ENCODE data around the gene BACH2.
A peak's percentile ranks its signal among the peaks of the same experiment; 100 is the strongest.
"Not testable (repeated sequence)": the region's sequence is repeated elsewhere in the genome, so short reads cannot be mapped to it uniquely, and the experiment has no call there.

Gene BACH2

DNA sequence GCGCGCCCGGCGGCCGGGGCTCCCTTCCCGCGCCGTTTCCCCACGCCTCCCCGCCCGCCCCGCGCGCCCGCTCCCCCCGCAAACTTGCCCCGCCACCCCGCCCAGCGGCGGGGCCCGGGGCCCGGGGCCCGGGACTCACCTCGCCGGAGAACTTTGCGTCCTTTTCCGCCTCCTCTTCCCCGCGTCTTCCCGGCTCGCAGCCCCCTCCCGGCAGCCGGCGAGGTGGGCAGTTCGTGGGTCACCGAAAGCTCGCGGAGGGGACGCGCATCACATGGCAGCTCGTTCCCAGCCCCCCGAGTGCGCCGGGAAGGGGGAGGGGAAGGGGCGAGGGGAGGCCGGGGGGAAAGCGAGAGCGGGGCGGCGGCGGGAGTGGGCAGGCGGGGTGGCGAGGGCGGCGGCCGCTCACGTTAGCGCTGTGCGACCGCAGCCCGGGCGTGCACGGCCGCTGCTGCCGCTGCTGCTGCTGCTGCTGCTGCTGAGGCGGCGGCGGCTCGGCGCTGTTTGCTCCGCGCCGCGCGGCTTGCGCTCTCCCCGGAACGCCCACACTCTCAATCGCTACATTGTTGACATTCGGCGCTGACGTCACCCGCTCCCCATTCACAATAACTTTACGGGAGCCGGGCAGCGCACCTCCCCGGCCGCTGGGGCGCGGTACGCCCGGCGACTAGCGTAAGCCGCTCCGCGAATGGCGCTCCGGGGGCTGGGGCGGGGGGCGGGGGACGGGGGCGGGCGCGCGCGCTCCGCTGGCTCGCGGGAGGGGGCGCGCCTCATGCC is at the start of gene BACH2:
TSS of gene BACH2 (minus strand) at position 503 of the 774 bp plus-strand sequence. CDS start 287,999 bp downstream, outside the sequence.
- peak; percentile 48 for DNase-seq (ENCODE audit: insufficient read length, low spot score)
- FAIRE-seq, result peak; percentile 4

DNA sequence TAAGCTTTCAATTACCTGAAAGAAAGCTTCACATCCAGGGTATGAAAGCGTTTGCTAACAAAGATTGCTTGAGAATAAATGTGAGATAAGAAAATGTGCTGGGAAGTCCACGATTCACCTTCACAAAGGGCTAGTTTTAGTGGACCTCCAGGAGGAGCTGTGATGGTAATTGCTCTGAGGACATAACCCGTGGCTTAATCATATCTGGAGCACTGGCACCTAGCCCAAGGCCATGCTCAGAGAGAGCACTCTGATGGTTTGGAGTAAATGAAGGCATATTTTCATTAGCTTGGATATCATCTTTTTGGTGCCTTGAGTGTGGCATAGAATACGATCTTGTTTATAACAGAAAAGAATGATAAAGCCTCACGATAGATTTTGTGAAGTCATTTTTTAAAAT is 46.9 kb upstream of the BACH2 start:
- no peak for FAIRE-seq
- DNase-seq (ENCODE audit: insufficient read length, low spot score), result no peak

DNA sequence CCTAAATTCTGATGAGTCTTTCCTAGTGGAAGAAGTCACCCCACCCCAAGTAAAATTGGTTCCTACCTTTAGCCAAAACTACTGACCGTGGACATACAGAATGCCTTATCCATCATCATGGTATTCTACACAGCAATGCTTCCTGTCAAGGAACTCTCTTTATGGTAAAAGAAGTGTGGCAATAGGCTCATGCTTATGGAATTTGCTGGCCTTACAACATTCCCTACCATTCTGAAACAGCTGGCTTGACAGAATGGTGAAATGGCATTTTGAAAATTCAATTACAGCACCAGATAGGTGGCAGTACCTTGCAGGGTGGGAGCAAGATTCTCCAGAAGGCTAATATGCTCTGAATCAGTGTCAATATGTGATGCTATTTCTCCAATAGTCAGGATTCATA is 41.8 kb upstream of the BACH2 start:
- no peak for FAIRE-seq

GRCh38 chr6:90336388-90336947 is 39.8 kb upstream of the BACH2 start:
- FAIRE-seq (no peak), DNase-seq (ENCODE audit: insufficient read length, low spot score) (no peak)

More for the DNA sequence above, 41.8 kb upstream of the BACH2 start:
- DNase-seq (ENCODE audit: insufficient read length, low spot score), result no peak

DNA sequence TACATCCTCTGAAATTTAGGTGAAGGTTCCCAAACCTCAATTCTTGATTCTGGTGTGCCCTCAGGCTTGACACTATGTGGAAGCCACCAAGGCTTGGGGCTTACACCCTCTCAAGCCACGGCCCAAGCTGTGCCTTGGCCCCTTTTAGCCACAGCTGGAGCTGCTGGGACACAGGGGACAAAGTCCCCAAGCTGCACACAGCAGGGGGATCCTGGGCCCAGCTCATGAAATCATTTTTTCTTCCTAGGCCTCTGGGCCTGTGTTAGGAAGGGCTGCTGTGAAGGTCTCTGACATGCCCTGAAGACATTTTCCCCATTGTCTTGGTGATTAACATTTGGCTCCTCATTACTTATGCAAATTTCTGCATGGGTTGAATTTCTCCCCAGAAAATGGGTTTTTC is 37.3 kb upstream of the BACH2 start:
- no peak for DNase-seq (ENCODE audit: insufficient read length, low spot score)
- FAIRE-seq, result no peak

GRCh38 chr6:90332978-90333543 is 36.4 kb upstream of the BACH2 start:
- DNase-seq (ENCODE audit: insufficient read length, low spot score); FAIRE-seq: not testable (repeated sequence)

- no peak for FAIRE-seq
- no peak for DNase-seq (ENCODE audit: insufficient read length, low spot score)
Observed at GRCh38 chr6:90329386-90330077, 32.9 kb upstream of the BACH2 start.

DNA sequence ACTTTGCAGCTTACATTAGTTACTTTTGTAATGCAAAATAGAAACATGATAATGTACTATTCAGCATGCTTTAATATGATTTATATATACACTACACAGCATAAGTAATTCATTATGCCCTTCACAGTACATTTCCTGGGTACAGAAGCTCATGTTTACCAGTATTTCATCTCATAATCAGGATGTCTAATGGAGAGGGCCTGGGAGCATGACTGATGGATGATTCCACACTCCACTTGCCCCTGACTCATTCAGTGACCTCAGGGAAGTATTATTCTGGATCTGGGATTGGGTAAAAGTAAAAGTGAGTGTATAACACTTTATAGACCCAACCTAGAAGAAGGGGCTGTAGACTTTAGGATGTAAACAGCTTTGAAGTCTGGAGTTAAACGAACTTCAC is 31.4 kb upstream of the BACH2 start:
- DNase-seq (ENCODE audit: insufficient read length, low spot score) (no peak), FAIRE-seq (no peak)

DNA sequence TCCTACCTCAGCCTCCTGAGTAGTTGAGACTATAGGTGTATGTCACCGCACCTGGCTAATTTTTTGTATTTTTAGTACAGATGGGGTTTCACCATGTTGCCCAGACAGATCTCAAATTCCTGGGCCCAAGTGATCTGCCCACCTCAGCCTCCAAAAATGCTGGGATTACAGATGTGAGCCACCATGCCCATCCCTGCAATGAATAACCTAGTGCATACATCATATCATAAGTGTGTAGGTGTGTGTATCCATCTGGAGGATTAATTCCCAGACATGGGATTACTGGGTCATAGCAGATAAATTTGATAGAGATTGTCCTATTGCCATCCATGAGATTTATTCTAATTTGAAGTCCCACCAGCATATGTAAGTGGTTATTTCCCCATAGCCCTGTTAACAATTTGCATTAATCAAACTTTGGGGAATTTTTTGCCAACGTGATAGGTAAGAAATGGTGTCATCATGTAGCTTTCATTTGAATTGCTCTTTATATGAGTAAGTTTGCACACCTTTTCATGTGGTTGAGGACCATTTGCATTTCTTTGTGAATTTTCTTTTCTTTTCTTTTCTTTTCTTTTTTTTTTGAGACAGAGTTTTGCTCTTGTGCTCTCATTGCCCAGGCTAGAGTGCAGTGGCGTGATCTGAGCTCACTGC is 29.9 kb upstream of the BACH2 start:
- DNase-seq (ENCODE audit: insufficient read length, low spot score) (no peak), FAIRE-seq (no peak)

GRCh38 chr6:90323706-90324105 is 27.1 kb upstream of the BACH2 start:
- DNase-seq (ENCODE audit: insufficient read length, low spot score) (no peak), FAIRE-seq (no peak)

- FAIRE-seq (no peak), DNase-seq (ENCODE audit: insufficient read length, low spot score) (no peak)
Observed at GRCh38 chr6:90322976-90323474, 26.4 kb upstream of the BACH2 start.

- no peak for DNase-seq (ENCODE audit: insufficient read length, low spot score)
- FAIRE-seq, result no peak
Observed at GRCh38 chr6:90319979-90320685, 23.5 kb upstream of the BACH2 start.

GRCh38 chr6:90319044-90319443 is 22.4 kb upstream of the BACH2 start:
- FAIRE-seq (no peak), DNase-seq (ENCODE audit: insufficient read length, low spot score) (no peak)

- FAIRE-seq (no peak), DNase-seq (ENCODE audit: insufficient read length, low spot score) (no peak)
Observed at GRCh38 chr6:90315986-90316385, 19.3 kb upstream of the BACH2 start.

- FAIRE-seq, result no peak
- DNase-seq (ENCODE audit: insufficient read length, low spot score), result no peak
Observed at GRCh38 chr6:90315354-90315950, 18.8 kb upstream of the BACH2 start.

- DNase-seq (ENCODE audit: insufficient read length, low spot score) (no peak), FAIRE-seq (no peak)
Observed at GRCh38 chr6:90314514-90314913, 17.9 kb upstream of the BACH2 start.

DNA sequence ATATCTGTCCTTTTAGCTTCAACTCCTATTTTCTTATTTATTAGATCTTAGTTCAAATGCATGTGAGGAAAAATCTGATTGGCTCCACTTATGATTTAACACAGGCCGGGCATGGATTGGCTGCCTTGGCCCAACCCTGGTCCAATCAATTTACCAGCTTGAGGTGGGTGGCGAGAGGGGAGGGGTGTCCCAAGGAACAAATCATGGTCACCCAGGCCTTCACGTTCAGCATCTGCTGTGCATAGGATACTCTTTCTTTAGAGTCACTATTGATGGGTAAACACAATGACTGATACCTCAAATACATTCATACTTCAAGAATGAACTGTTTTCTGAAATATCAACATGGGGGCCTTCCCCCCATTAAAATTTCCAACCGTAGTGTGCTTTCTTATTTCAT is 14.9 kb upstream of the BACH2 start:
- FAIRE-seq (no peak), DNase-seq (ENCODE audit: insufficient read length, low spot score) (no peak)

GRCh38 chr6:90305800-90306448 is 9.3 kb upstream of the BACH2 start:
- FAIRE-seq (no peak), DNase-seq (ENCODE audit: insufficient read length, low spot score) (no peak)

GRCh38 chr6:90304308-90304707 is 7.7 kb upstream of the BACH2 start:
- FAIRE-seq (no peak), DNase-seq (ENCODE audit: insufficient read length, low spot score) (no peak)

All from HTR-8/SVneo (cell line).